GM21526 (cell line): ENCODE measurements around the gene FAM53A.
"Not testable (repeated sequence)": the region's sequence is repeated elsewhere in the genome, so short reads cannot be mapped to it uniquely, and the experiment has no call there.

Experiments
- ATAC-seq: cut with Tn5 transposase; IDR thresholded peaks from one replicate; pipeline ENCODE4 v1.9.1; 2021; ENCODE audit warnings: moderate library complexity; ENCODE audit not compliant: unreplicated experiment, low FRiP score

Gene FAM53A

DNA sequence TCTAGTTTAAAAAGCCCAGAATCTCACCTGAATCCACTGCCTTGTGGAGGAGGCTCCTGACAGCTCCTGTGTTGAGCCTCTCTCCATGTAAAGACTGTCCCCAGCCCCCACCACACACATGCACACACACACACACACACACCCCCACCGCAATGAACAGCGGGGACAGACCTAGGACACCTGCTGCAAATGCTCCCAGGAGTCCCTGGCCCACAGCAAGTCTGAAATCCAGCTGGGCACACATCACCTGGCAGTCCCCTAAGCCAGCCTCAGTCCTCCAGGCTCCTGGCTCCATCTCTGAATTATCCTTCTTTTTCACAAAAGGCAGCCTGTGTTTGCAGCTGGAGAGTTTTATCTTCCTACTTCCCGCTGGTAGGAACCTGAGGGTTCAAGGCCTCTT lies 6.6 kb upstream of the FAM53A start:
- no peak for ATAC-seq

DNA sequence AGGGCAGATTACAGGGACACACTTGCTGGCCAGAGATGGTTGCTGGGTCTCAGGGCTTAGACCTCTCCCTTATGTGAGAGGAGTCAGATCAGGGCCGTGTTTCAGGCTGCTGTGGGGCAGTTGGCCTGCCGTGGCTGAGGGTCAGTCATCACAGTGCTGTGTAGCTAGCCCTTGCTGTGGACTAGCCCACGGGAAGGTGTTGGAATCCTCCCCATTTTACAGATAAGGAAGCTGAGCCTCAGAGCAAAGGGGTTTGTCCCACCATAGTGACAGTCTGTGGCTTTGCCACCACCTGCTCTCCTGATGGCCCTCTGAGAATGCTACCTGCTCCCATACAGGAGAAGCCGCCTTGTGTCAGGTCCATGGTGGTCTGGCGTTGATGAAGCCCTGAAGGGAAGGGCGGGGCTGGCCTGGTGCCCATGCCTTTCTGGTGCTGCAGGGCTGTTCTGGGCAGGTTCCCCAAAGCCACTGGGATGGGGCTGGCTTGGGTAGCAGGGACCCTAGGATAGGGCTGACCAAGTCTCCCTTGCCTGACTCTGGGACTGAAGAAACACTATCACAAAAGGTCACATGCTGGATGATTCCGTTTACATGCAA lies 2.4 kb upstream of the FAM53A start:
- no peak for ATAC-seq

GRCh38 chr4:1685235-1686150 lies 1.4 kb upstream of the FAM53A start:
- ATAC-seq = no peak

DNA sequence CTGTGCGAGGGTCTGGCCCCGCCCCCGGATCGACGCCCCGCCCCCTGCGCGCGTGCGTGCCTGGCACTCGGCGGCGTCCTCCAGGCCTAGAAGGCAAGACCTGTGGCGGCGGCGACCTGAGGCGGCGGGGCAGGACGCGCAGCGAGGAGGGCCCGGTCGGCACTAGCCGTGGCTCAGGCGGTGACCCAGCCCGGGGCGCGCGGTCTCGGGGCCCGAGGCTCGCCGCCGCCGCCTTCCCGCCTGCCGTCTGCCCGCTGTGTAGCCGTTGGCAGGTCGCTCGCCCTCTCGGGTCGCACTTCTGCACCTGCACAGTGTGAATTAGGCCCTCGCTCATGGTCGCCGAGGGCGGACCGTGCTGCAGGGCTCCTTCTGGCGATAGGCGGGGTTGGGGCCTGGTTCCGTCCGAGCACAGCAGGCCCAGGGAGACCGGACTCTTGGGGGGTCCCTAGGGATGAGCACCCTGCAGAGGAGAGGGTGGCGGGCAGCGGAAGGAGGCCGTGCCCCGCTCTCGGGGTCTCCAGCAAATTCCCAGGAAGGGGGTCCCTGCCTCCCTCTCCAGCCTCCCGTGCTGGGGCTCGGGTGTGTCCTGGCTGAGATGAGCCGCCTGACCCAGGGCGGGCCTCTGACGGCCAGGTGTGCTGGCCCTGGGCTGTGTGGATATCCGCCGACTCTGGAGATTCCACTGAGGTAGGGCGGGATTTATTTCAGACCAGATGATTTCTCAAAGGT lies 557 bp upstream of the FAM53A start:
- peak; percentile 14 for ATAC-seq

GRCh38 chr4:1683261-1683735 lies 815 bp downstream of the FAM53A start:
- ATAC-seq = no peak

DNA sequence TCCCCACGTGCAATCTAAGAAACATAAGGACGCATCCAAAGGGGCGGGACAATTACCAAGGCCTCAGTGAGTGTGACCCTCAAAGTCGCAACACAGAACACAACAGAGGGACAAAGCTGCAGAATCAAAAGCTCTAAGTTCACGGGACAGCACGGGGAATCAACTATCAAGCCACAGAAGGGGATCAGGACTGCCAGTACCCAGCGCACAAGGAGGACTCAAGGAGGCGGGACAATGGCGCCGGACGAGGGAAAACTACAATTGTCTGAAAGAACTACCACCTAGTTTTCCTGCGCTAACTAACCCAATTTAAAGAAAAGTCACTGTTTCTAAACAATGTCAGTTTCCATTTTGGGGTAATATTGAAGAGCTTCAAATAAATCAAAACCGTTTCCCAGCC lies 1.3 kb downstream of the FAM53A start:
- no peak for ATAC-seq

- ATAC-seq = no peak
These were observed 5.9 kb downstream of the FAM53A start for GRCh38 chr4:1678244-1678643.

GRCh38 chr4:1676605-1677525 lies 7.2 kb downstream of the FAM53A start:
- no peak for ATAC-seq

DNA sequence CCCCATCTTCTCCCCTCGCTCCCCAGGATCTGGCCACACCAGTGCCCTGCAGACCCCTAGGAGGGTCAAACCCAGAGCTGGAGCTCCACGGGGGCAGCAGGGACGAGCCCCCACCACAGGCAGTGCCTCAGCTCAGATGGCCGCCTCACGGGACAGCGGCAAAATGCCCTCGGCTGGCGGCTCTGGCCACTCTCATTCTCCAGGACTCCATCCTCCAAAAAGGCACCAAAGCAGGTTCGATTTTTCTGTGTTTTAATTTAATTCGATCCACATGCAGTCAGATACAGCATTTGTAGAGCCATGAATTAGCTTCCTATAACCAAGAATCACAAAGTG lies 8.3 kb downstream of the FAM53A start:
- no peak for ATAC-seq

- ATAC-seq = no peak
These were observed 8.8 kb downstream of the FAM53A start for GRCh38 chr4:1675136-1675801.

GRCh38 chr4:1674682-1675081 lies 9.4 kb downstream of the FAM53A start:
- no peak for ATAC-seq

GRCh38 chr4:1673671-1674070 lies 10.4 kb downstream of the FAM53A start:
- no peak for ATAC-seq

DNA sequence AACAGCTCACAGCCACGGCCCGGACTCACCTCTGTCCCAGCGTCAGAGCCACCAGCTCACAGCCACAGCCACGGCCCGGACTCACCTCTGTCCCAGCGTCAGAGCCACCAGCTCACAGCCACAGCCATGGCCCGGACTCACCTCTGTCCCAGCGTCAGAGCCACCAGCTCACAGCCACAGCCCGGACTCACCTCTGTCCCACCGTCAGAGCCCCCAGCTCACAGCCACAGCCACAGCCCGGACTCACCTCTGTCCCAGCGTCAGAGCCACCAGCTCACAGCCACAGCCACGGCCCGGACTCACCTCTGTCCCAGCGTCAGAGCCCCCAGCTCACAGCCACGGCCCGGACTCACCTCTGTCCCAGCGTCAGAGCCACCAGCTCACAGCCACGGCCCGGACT lies 13.1 kb downstream of the FAM53A start:
- not testable (repeated sequence) for ATAC-seq

DNA sequence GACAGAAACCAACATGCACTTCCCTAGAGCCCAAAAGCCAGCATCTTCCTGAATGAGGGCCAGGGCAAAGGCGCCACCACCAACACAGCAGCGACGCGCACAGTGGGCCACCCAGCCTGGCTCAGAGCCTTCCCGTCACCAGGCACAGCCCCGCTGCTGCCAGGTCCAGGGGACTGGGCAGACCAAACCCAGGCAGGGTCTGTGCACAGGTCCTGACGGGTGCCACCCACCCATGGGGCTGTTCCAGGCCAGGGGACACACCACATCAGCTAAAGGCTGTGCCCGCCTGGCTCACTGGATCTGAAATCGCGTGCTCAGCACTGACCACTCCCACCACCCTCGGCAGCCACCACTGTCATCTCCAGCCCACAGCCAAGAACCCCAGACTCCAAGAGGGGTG lies 13.8 kb downstream of the FAM53A start:
- no peak for ATAC-seq

- ATAC-seq = no peak
These were observed 14.3 kb downstream of the FAM53A start for GRCh38 chr4:1669850-1670249.

- no peak for ATAC-seq
These were observed 14.8 kb downstream of the FAM53A start for GRCh38 chr4:1669270-1669669.

- no peak for ATAC-seq
These were observed 15.6 kb downstream of the FAM53A start for GRCh38 chr4:1668488-1668840.

DNA sequence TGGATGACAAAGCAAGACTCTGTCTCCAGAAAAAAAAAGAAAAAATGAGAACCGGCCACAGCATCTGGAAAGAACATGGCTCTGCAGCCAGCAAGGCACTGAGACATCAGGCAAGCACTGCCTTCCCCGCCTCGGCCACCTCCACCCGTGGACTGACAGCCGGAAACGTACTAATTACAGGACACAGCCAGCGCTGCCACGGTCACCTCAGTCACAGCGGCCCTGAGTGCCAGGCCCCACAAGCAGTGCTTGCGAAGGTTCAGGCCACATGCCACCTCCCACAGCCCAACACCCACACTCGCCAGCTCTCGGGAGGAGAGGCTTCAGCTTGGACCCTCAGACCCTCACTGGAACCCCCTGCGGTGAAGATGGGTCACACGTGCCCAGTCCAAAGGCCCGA lies 16.8 kb downstream of the FAM53A start:
- ATAC-seq = no peak

DNA sequence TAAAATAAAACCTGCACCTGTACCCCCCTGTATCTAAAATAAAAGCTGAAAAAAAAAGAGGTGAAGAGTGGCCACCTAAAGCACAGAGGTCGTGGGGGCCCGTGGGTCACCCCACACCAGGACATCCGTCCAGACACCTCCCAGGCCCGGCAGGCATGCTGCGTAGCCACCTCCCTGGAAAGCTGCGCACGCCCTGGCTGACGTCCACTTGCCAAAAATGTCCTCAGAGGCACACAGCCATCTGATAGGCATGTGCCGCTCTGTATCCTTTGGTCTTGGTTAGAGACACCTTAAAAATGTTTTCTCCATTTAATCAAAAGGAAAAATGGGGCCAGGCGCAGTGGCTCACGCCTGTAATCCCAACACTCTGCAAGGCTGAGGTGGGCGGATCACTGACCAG lies 17.7 kb downstream of the FAM53A start:
- ATAC-seq = no peak

GRCh38 chr4:1664141-1664540 lies 20.0 kb downstream of the FAM53A start:
- no peak for ATAC-seq
